Natural killer cell (primary cell): ENCODE results near the gene RHOBTB1. TPM values are rescaled to one million over a fixed set of nuclear protein-coding genes. Genes with fewer than 3 reads are reported as not detected.

ENCODE experiments used
- ATAC-seq, 3 donors: fragments of 150-1000 bp in 2 of 3; fragments of 200-7000 bp in 1 of 3; cut with Tn5 transposase; 1 replicate in 1 of 3; 2 replicates in 2 of 3; pipeline ENCODE4 v1.10.0; 2021; ENCODE audit warnings: mild to moderate bottlenecking in 2 of 3, moderate library complexity in 2 of 3
- DNase-seq, 2 donors: peaks; one replicate each; pipeline versions ENCODE4 v3.0.0 to v3.0.0-alpha.2; 2013 to 2021; ENCODE audit warnings: mixed read lengths in 1 of 2
- H3K27ac ChIP-seq: one replicate; pipeline ENCODE4 v1.5.1; 2013; ENCODE audit warnings: mild to moderate bottlenecking, low read length
- H3K27me3 ChIP-seq: one replicate; pipeline ENCODE4 v1.6.1; 2013; ENCODE audit warnings: low read length; ENCODE audit not compliant: control insufficient read depth, insufficient read depth
- H3K36me3 ChIP-seq: one replicate; pipeline ENCODE4 v1.6.1; 2013; ENCODE audit warnings: low read length; ENCODE audit not compliant: control insufficient read depth, insufficient read depth
- H3K4me1 ChIP-seq: one replicate; pipeline ENCODE4 v1.6.1; 2013; ENCODE audit warnings: low read length; ENCODE audit not compliant: control insufficient read depth, insufficient read depth
- H3K4me3 ChIP-seq: one replicate; pipeline ENCODE4 v1.5.1; 2013; ENCODE audit warnings: low read length
- H3K9me3 ChIP-seq: one replicate; pipeline ENCODE4 v1.6.1; 2013; ENCODE audit warnings: low read length; ENCODE audit not compliant: control insufficient read depth, insufficient read depth
- H3K27ac Mint-ChIP-seq, 2 donors: one replicate each; pipeline ENCODE4 v1.8.0; 2022; ENCODE audit warnings: mild to moderate bottlenecking in 2 of 2, mixed read lengths in 2 of 2, moderate library complexity in 1 of 2
- H3K27me3 Mint-ChIP-seq, 2 donors: one replicate each; pipeline ENCODE4 v1.8.0; 2022; ENCODE audit warnings: low read depth in 2 of 2, mixed read lengths in 2 of 2
- H3K36me3 Mint-ChIP-seq: one replicate; pipeline ENCODE4 v1.8.0; 2022; ENCODE audit warnings: mixed read lengths
- H3K4me1 Mint-ChIP-seq, 2 donors: one replicate each; pipeline ENCODE4 v1.8.0; 2022; ENCODE audit warnings: mixed read lengths in 2 of 2
- H3K4me3 Mint-ChIP-seq: one replicate; pipeline ENCODE4 v1.8.0; 2022; ENCODE audit warnings: mild to moderate bottlenecking, moderate library complexity, mixed read lengths
- H3K9me3 Mint-ChIP-seq, 2 donors: one replicate each; pipeline ENCODE4 v1.8.0; 2022; ENCODE audit warnings: mixed read lengths in 2 of 2
- WGBS: methylation state at CpG from one replicate; pipeline ENCODE4 v1.1.7; 2013; ENCODE audit warnings: missing lambda C conversion rate; ENCODE audit not compliant: insufficient coverage; 5-methylcytosine and 5-hydroxymethylcytosine counted together
- intact Hi-C: fragments of 100-400 bp; cut with micrococcal nuclease; formaldehyde crosslinking; loops from one replicate; pipeline ENCODE4 v1.14.2; 2022
- total RNA-seq, 4 donors: library from RNA; stranded (reverse); fragments of 120-200 nt in 1 of 4; gene quantifications; one replicate each; pipeline versions ENCODE4 v1.2.3 to v1.2.4, GENCODE V29; 2013 to 2022
- TF ChIP-seq, protein P1 (sequence below): fragments of 200-600 bp; IDR thresholded peaks from one replicate; pipeline ENCODE4 v1.8.0; 2022; ENCODE audit warnings: antibody characterized with exemption

RHOBTB1 gene, protein sequence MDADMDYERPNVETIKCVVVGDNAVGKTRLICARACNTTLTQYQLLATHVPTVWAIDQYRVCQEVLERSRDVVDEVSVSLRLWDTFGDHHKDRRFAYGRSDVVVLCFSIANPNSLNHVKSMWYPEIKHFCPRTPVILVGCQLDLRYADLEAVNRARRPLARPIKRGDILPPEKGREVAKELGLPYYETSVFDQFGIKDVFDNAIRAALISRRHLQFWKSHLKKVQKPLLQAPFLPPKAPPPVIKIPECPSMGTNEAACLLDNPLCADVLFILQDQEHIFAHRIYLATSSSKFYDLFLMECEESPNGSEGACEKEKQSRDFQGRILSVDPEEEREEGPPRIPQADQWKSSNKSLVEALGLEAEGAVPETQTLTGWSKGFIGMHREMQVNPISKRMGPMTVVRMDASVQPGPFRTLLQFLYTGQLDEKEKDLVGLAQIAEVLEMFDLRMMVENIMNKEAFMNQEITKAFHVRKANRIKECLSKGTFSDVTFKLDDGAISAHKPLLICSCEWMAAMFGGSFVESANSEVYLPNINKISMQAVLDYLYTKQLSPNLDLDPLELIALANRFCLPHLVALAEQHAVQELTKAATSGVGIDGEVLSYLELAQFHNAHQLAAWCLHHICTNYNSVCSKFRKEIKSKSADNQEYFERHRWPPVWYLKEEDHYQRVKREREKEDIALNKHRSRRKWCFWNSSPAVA
- total RNA-seq, result 1 to 10 TPM in 2 of 3 donors, under 1 TPM in 1; 0.97 to 1.9 (median 1.1) TPM
- total RNA-seq (2013), result 7.3 TPM

DNA sequence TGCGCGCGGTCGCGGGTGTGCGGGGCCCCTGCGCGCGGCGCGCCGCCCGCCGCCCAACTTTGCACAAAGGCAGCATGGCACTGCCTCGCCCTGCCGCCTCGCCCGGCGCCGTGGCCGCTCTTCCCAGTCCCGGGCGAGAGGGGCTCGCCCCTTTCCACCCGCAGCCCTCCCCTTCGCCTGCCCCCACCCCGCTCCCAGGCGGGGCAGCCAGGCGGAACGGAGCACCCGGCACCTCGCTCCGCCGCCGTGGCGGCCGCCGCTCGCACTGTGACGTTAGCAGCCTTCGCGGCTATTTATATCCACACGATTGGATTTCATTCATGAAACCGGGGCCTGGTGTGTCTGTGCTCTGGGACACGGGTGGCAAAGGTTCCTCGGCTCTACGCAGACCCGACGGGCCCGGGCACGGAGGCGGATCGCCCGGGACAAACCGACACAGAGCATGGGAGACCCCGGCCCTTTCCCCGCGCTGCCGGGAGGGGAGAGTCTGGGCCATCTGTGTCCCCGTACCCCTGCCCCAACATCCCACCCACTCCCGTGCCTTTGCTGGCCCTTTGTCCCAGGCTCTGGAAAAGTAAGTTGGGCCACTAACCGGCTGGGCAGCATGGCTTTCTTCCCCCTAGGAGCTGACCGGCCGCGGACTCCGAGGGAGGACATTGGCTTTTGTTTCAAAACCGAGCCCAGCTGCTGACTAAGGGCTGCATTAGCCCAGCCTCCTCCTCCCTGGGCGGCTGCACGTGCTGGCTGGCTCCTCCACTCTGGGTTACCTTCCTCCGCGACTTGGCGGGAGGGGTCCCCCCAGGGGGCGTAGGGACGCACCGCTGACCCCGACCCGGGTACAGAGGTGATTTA lies at the start of gene RHOBTB1:
Gene RHOBTB1 (minus strand): TSS at position 128 of the 852 bp plus-strand sequence. CDS start 32,643 bp downstream, outside the sequence.
- Histone ChIP-seq H3K4me3 (peak within 1 kb of the TSS; percentile 50), H3K9me3 (no peaks in the 10 kb centered on the region), H3K27ac (no peak within 1 kb of the TSS), H3K4me1 (peaks cover 19% of the 10 kb centered on the region), H3K27me3 (peaks cover 5% of the 10 kb centered on the region), H3K36me3 (no peaks in the 10 kb centered on the region)
- H3K27me3 Mint-ChIP-seq, result peaks cover 23 to 61% of the 10 kb centered on the region in 2 donors
- peak within 1 kb of the TSS; percentile 83 for H3K4me3 Mint-ChIP-seq
- peaks cover 7 to 16% of the 10 kb centered on the region in 2 donors for H3K4me1 Mint-ChIP-seq
- TF ChIP-seq, protein P1, sequence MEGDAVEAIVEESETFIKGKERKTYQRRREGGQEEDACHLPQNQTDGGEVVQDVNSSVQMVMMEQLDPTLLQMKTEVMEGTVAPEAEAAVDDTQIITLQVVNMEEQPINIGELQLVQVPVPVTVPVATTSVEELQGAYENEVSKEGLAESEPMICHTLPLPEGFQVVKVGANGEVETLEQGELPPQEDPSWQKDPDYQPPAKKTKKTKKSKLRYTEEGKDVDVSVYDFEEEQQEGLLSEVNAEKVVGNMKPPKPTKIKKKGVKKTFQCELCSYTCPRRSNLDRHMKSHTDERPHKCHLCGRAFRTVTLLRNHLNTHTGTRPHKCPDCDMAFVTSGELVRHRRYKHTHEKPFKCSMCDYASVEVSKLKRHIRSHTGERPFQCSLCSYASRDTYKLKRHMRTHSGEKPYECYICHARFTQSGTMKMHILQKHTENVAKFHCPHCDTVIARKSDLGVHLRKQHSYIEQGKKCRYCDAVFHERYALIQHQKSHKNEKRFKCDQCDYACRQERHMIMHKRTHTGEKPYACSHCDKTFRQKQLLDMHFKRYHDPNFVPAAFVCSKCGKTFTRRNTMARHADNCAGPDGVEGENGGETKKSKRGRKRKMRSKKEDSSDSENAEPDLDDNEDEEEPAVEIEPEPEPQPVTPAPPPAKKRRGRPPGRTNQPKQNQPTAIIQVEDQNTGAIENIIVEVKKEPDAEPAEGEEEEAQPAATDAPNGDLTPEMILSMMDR, result no peak
- DNase-seq (peak; percentile 28), ATAC-seq (peak; percentile 65 to 77 (median 66))
- intact Hi-C loops, result no loop called here
- peak within 1 kb of the TSS in 1 of 2 donors; percentile 63 for H3K27ac Mint-ChIP-seq
- H3K9me3 Mint-ChIP-seq, result no peaks in the 10 kb centered on the region
- WGBS, result 1% methylated on average over 70 of the region's 77 CpGs
- H3K36me3 Mint-ChIP-seq, result no peaks in the 10 kb centered on the region

DNA sequence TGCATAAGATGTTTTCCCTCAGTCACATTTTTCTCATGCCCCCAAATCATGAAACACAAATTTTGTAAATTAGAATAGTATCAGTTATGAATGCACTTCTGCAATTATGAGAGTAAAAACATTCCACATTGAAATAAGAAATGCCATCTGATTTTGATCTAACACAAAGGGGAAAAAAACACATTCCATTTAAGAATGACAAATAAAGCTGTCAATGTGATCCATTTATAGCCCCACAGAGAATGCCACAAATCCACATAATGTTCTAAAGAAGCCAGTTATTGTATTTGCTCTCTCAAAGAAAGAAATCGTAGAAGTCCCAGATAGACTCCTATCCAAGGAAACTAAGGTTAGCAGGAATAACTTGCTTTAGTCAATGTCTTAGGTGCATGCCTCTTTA lies 48.7 kb upstream of the RHOBTB1 start:
- DNase-seq (no peak), ATAC-seq (no peak)
- H3K27me3 ChIP-seq, result no peaks in the 10 kb centered on the region
- WGBS, result 100% methylated on average over 1 of the region's 1 CpG
- no peaks in the 10 kb centered on the region for H3K4me1 ChIP-seq
- no peaks in the 10 kb centered on the region for H3K36me3 Mint-ChIP-seq
- H3K4me3 Mint-ChIP-seq, result no peak overlapping the region
- intact Hi-C loops, result no loop called here
- H3K9me3 ChIP-seq, result no peaks in the 10 kb centered on the region
- no peak overlapping the region for H3K27ac ChIP-seq
- peaks cover 4 to 8% of the 10 kb centered on the region in 2 donors for H3K27me3 Mint-ChIP-seq
- TF ChIP-seq, protein P1, result no peak
- H3K4me3 ChIP-seq, result no peak overlapping the region
- H3K36me3 ChIP-seq, result no peaks in the 10 kb centered on the region
- H3K9me3 Mint-ChIP-seq, result peaks cover 2% of the 10 kb centered on the region in 2 donors
- no peaks in the 10 kb centered on the region for H3K4me1 Mint-ChIP-seq
- H3K27ac Mint-ChIP-seq, result no peak overlapping the region

DNA sequence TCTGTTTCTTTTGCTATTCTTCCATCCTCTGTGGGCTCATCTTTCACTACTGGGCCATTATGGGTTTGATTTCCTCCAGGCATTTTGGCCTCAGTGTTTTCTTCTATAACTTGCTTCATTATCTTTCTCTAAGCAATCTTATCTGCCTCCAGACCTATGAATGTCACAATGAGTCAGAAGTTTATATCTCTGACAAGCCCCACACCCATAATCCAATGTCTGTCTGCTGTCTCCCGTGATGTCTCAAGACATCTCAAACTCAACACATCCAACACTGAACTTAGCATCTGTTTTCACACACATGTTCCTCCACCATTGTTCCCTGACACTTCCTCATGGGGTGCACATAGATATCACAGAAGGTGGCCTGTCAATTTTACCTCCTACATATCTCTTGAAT lies 46.7 kb upstream of the RHOBTB1 start:
- no peak overlapping the region for H3K27ac Mint-ChIP-seq
- ATAC-seq, result no peak
- intact Hi-C loops, result no loop called here

More for the DNA sequence above, 46.7 kb upstream of the RHOBTB1 start:
- Histone ChIP-seq H3K27ac (no peak overlapping the region), H3K4me1 (no peaks in the 10 kb centered on the region), H3K36me3 (no peaks in the 10 kb centered on the region), H3K27me3 (no peaks in the 10 kb centered on the region), H3K4me3 (no peak overlapping the region), H3K9me3 (no peaks in the 10 kb centered on the region)
- 93% methylated on average over 1 of the region's 1 CpG for WGBS
- Mint-ChIP-seq H3K4me1 (no peaks in the 10 kb centered on the region), H3K36me3 (no peaks in the 10 kb centered on the region), H3K4me3 (no peak overlapping the region), H3K27me3 (peaks cover 0 to 3% of the 10 kb centered on the region in 2 donors), H3K9me3 (peaks cover 2 to 4% of the 10 kb centered on the region in 2 donors)
- no peak for DNase-seq
- TF ChIP-seq, protein P1, result no peak
